Measurements from ENCODE around the gene CARMIL1.
A peak's percentile ranks its signal among the peaks of the same experiment; 100 is the strongest.

CARMIL1 gene

GRCh38 chr6:25341923-25342619, 62.9 kb downstream of the CARMIL1 start:
- in situ Hi-C loops (cut with MboI; ENCODE audit: low sequenced_read_pairs), result no loop called here
- Histone ChIP-seq H3K4me1 (peaks cover 47% of the 10 kb centered on the region), H3K27me3 (ENCODE audit: low read depth) (no peaks in the 10 kb centered on the region), H3K36me3 (replicated peaks) (no peaks in the 10 kb centered on the region), H3K9me3 (no peaks in the 10 kb centered on the region), H3K4me3 (no peak overlapping the region)
- DNase-seq (ENCODE audit: low spot score in 2 of 2), result no peak

GRCh38 chr6:25342802-25343201, 63.6 kb downstream of the CARMIL1 start:
- no peaks in the 10 kb centered on the region for H3K36me3 ChIP-seq (replicated peaks)
- no peak overlapping the region for H3K4me3 ChIP-seq
- in situ Hi-C loops (cut with MboI; ENCODE audit: low sequenced_read_pairs), result no loop called here
- H3K4me1 ChIP-seq, result peaks cover 42% of the 10 kb centered on the region
- H3K9me3 ChIP-seq, result no peaks in the 10 kb centered on the region
- DNase-seq (ENCODE audit: low spot score in 2 of 2), result peak in 1 of 2 experiments; percentile 86
- H3K27me3 ChIP-seq (ENCODE audit: low read depth), result no peaks in the 10 kb centered on the region

GRCh38 chr6:25343984-25344383, 64.8 kb downstream of the CARMIL1 start:
- Histone ChIP-seq H3K9me3 (no peaks in the 10 kb centered on the region), H3K36me3 (replicated peaks) (no peaks in the 10 kb centered on the region), H3K4me1 (peaks cover 42% of the 10 kb centered on the region), H3K4me3 (no peak overlapping the region), H3K27me3 (ENCODE audit: low read depth) (no peaks in the 10 kb centered on the region)
- in situ Hi-C loops (cut with MboI; ENCODE audit: low sequenced_read_pairs), result no loop called here
- DNase-seq (ENCODE audit: low spot score in 2 of 2), result no peak

GRCh38 chr6:25344827-25345226, 65.7 kb downstream of the CARMIL1 start:
- H3K9me3 ChIP-seq, result no peaks in the 10 kb centered on the region
- in situ Hi-C loops (cut with MboI; ENCODE audit: low sequenced_read_pairs), result no loop called here

GRCh38 chr6:25346064-25346463, 66.9 kb downstream of the CARMIL1 start:
- no peaks in the 10 kb centered on the region for H3K36me3 ChIP-seq (replicated peaks)
- no peaks in the 10 kb centered on the region for H3K9me3 ChIP-seq
- no peak for DNase-seq (ENCODE audit: low spot score in 2 of 2)
- in situ Hi-C loops (cut with MboI; ENCODE audit: low sequenced_read_pairs), result no loop called here
- H3K27me3 ChIP-seq (ENCODE audit: low read depth), result no peaks in the 10 kb centered on the region
- peaks cover 38% of the 10 kb centered on the region for H3K4me1 ChIP-seq
- no peak overlapping the region for H3K4me3 ChIP-seq

More at GRCh38 chr6:25344827-25345226, 65.7 kb downstream of the CARMIL1 start:
- no peak for DNase-seq (ENCODE audit: low spot score in 2 of 2)
- Histone ChIP-seq H3K4me1 (peaks cover 42% of the 10 kb centered on the region), H3K36me3 (replicated peaks) (no peaks in the 10 kb centered on the region), H3K27me3 (ENCODE audit: low read depth) (no peaks in the 10 kb centered on the region), H3K4me3 (no peak overlapping the region)

DNA sequence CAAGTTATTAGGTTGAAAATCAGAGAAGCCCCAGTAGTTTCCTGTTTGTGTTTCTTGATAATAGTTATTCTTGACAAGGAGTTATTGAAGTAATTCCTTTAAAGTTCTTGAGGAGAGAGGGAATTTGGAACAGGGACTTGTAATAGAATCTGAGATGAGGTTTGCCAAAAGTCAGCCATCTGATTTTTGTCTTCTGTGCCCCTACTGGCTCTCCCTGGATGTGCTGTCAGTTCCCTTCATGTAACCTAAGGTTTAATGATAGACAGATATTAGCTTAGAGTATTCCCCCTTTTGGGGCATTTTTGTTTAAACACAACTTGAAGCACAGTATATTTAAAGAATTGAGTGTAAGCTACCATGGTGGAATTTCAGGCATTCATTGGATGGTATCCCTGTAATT, 71.4 kb downstream of the CARMIL1 start:
- no peak for DNase-seq (ENCODE audit: low spot score in 2 of 2)
- Histone ChIP-seq H3K4me1 (peaks cover 16% of the 10 kb centered on the region), H3K36me3 (replicated peaks) (no peaks in the 10 kb centered on the region), H3K27me3 (ENCODE audit: low read depth) (no peaks in the 10 kb centered on the region), H3K9me3 (no peaks in the 10 kb centered on the region), H3K4me3 (no peak overlapping the region)
- in situ Hi-C loops (cut with MboI; ENCODE audit: low sequenced_read_pairs), result no loop called here

- no peaks in the 10 kb centered on the region for H3K9me3 ChIP-seq
- peaks cover 9% of the 10 kb centered on the region for H3K4me1 ChIP-seq
- H3K36me3 ChIP-seq (replicated peaks), result no peaks in the 10 kb centered on the region
- no peak overlapping the region for H3K4me3 ChIP-seq
- DNase-seq (ENCODE audit: low spot score in 2 of 2), result no peak
- no peaks in the 10 kb centered on the region for H3K27me3 ChIP-seq (ENCODE audit: low read depth)
- in situ Hi-C loops (cut with MboI; ENCODE audit: low sequenced_read_pairs), result no loop called here
Measured at GRCh38 chr6:25351485-25351884, 72.3 kb downstream of the CARMIL1 start.

- DNase-seq (ENCODE audit: low spot score in 2 of 2), result no peak
- in situ Hi-C loops (cut with MboI; ENCODE audit: low sequenced_read_pairs), result no loop called here
Measured at GRCh38 chr6:25352285-25352684, 73.1 kb downstream of the CARMIL1 start.

DNA sequence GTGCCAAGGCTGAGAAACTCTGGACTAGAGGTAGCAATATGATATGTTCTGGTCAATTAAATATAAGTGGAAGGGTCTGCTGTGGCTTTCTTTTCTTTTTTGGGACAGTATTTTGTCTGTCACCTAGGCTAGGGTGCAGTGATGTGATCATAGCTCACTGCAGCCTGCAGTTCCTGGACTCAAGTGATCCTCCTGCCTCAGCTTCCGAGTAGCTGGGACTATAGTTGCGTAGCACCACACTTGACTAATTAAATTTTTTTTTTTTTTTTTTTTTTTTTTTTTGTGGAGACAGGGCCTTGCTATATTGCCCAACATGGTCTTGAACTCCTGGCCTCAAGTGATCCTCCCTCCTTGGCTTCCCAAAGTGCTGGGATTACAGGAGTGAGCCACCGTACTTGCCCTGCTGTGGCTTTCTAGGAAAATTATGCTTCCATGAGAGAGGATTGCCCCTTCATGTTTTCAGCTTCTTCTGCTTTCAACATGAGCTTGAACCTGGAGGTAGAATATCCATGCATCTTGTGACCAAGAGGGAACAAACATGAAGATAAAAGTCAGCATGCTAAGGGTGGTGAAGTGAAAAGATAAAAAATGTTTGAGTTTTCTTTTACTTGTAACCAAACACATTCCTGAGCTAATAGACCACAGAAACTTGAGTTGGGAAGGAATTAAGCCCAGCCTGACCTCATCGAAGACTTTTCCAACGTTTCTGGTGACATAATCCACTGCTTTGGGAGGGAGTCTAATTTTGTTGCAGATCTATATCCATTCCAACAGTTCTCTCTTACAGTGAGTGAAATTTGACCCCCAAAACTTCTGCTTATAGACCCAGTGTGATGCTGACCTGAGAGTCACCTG, 75.1 kb downstream of the CARMIL1 start:
- H3K9me3 ChIP-seq, result no peaks in the 10 kb centered on the region
- no peak for DNase-seq (ENCODE audit: low spot score in 2 of 2)
- H3K4me3 ChIP-seq, result no peak overlapping the region
- peaks cover 2% of the 10 kb centered on the region for H3K4me1 ChIP-seq
- H3K36me3 ChIP-seq (replicated peaks), result no peaks in the 10 kb centered on the region
- H3K27me3 ChIP-seq (ENCODE audit: low read depth), result no peaks in the 10 kb centered on the region
- in situ Hi-C loops (cut with MboI; ENCODE audit: low sequenced_read_pairs), result no loop called here

More at GRCh38 chr6:25352285-25352684, 73.1 kb downstream of the CARMIL1 start:
- H3K9me3 ChIP-seq, result no peaks in the 10 kb centered on the region
- H3K27me3 ChIP-seq (ENCODE audit: low read depth), result no peaks in the 10 kb centered on the region
- H3K36me3 ChIP-seq (replicated peaks), result no peaks in the 10 kb centered on the region
- peaks cover under 1% of the 10 kb centered on the region for H3K4me1 ChIP-seq
- no peak overlapping the region for H3K4me3 ChIP-seq

DNA sequence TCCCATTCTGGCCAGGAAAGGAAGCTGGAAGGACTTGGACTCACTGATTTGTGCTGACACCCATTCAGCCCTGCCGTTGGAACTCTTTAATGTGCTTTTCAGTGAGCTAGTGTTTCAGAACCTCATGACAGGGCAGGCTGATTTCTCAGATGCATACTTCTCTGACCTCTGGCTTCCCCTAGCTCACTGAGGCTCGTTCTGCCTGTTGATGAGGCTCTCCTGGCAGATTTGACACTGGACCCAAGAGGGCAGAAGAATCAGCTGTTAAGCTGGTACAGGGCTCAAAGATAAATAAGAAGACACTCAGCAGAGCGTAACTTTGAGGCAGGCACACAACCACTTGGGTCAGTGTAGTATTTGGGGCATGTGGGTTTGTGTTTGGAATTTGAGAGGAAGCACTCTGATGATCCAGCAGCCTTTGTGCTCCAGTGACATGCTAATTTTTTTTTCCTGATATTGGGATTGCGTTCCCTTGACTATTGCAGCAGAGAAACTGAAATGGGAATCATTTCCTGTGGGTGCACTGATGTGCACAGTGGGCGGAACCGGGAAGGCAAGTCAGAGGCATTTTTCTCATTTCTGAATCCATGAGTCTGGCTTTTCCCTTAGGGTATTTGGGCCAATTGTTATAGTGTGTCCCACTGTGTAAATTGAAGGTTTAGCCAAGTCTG, 80.2 kb downstream of the CARMIL1 start:
- DNase-seq (ENCODE audit: low spot score in 2 of 2), result no peak
- H3K27me3 ChIP-seq (ENCODE audit: low read depth), result no peaks in the 10 kb centered on the region
- no peaks in the 10 kb centered on the region for H3K9me3 ChIP-seq
- in situ Hi-C loops (cut with MboI; ENCODE audit: low sequenced_read_pairs), result no loop called here
- H3K4me1 ChIP-seq, result peaks cover 13% of the 10 kb centered on the region
- no peaks in the 10 kb centered on the region for H3K36me3 ChIP-seq (replicated peaks)
- no peak overlapping the region for H3K4me3 ChIP-seq

DNA sequence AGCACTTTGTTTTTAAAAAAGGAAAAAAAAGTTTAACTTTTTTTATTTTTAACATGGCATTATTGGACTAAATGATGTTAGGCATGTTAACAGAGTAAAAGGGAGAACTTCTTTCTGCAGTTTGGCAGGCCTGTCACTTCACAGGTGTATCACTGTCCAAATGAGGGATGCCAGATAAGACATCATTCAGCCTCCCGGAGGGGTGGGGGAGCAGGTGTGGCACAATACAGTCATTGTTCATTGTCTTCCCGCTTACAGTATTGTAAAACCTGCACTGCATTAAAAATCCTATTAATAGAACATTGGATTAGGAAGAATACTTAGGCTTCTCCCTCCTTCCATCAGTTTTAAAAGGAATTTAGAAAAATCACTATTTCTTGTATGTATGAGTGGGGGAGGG, 80.7 kb downstream of the CARMIL1 start:
- DNase-seq (ENCODE audit: low spot score in 2 of 2), result no peak

DNA sequence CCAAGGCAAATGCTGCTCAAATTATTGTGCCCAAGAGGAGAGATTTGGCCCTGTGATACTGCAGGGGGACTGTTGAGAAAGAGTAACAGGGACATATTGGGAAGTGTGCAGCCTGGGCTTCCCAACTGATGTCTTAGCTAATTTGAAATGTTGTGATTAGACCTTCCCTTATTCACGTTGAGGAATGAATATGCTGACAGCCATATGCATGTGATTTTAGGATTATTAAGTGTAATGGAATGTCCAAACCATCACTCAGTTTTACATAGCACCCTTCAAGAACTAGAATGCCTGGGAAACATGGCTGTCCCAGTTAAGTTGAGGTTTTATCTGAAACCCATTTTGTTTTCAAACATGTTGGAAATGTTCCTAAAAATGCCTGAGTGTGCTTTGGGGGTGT, 81.4 kb downstream of the CARMIL1 start:
- Histone ChIP-seq H3K36me3 (replicated peaks) (no peaks in the 10 kb centered on the region), H3K9me3 (no peaks in the 10 kb centered on the region), H3K4me1 (peaks cover 13% of the 10 kb centered on the region), H3K4me3 (no peak overlapping the region), H3K27me3 (ENCODE audit: low read depth) (no peaks in the 10 kb centered on the region)
- in situ Hi-C loops (cut with MboI; ENCODE audit: low sequenced_read_pairs), result no loop called here
- no peak for DNase-seq (ENCODE audit: low spot score in 2 of 2)

More for the DNA sequence above, 80.7 kb downstream of the CARMIL1 start:
- H3K4me1 ChIP-seq, result peaks cover 13% of the 10 kb centered on the region
- no peaks in the 10 kb centered on the region for H3K36me3 ChIP-seq (replicated peaks)
- H3K27me3 ChIP-seq (ENCODE audit: low read depth), result no peaks in the 10 kb centered on the region
- H3K4me3 ChIP-seq, result no peak overlapping the region
- H3K9me3 ChIP-seq, result no peaks in the 10 kb centered on the region
- in situ Hi-C loops (cut with MboI; ENCODE audit: low sequenced_read_pairs), result no loop called here

DNA sequence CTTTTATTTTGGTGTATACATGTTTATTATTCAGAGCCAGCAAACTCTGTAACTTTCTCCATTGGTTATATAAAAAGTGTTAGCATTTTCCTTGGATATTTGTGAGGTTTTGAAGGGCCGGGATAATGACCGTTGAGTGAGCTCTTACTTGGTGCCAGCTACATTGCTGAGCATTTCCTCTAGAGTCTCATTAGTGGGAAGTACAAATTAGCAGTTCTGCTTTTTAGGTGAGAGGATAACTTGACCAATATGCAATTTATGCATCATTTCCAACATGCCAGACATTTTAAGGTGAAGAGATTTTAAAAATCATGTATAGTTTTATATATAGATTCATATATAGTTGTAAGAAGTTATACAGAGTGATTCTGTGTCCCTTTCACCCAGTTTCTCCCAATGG, 84.3 kb downstream of the CARMIL1 start:
- in situ Hi-C loops (cut with MboI; ENCODE audit: low sequenced_read_pairs), result no loop called here
- peaks cover 13% of the 10 kb centered on the region for H3K4me1 ChIP-seq

DNA sequence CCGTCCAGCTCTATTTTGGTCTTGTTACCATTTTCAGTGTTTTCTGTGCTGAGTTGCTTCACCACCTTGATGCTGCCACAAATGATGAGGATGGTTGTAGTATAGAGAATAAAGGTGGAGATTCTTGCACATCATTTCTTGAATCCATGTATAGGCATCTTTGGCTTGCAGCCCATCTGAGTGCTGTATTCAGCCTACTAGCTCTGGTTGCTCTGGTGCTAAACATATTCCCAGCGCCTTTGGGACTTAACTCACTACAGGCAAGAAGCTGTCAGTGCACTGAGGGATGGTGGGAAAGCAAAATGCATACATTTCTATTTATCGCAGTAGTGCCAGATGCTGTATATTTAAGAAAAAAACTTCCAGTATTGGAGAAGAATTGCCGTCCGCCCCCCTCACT, 86.0 kb downstream of the CARMIL1 start:
- in situ Hi-C loops (cut with MboI; ENCODE audit: low sequenced_read_pairs), result no loop called here
- H3K27me3 ChIP-seq (ENCODE audit: low read depth), result no peaks in the 10 kb centered on the region
- H3K4me3 ChIP-seq, result no peak overlapping the region
- no peaks in the 10 kb centered on the region for H3K36me3 ChIP-seq (replicated peaks)
- no peaks in the 10 kb centered on the region for H3K9me3 ChIP-seq
- H3K4me1 ChIP-seq, result peaks cover 7% of the 10 kb centered on the region
- no peak for DNase-seq (ENCODE audit: low spot score in 2 of 2)

More for the DNA sequence above, 84.3 kb downstream of the CARMIL1 start:
- Histone ChIP-seq H3K9me3 (no peaks in the 10 kb centered on the region), H3K36me3 (replicated peaks) (no peaks in the 10 kb centered on the region), H3K4me3 (no peak overlapping the region), H3K27me3 (ENCODE audit: low read depth) (no peaks in the 10 kb centered on the region)
- no peak for DNase-seq (ENCODE audit: low spot score in 2 of 2)

Data from HAP-1 (cell line).